Measurements from ENCODE around the gene TUBB3. TPM values are rescaled to one million over a fixed set of nuclear protein-coding genes. Genes with fewer than 3 reads are reported as not detected.

TUBB3 gene
- total RNA-seq, 1 donor = 299 TPM

DNA sequence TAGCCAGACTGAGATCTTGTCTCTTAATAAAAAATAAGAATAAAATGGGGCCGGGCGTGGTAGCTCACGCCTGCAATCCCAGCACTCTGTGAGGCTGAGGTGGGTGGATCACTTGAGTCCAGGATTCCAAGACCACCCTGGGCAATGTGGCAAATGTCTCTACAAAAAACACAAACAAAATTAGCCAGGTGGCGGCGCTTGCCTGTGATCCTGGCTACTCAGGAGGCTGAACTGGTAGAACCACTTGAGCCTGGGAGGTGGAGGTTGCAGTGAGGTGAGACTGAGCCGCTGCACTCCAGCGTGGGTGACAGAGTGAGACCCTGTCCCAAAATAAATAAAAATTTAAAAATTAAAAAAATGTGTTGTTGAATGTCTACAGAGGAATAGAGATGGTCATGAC, 22.5 kb downstream of the TUBB3 start:
- H3K4me3 ChIP-seq (ENCODE audit: low read depth, low read length) = no peak overlapping the region
- TF ChIP-seq, protein P1, sequence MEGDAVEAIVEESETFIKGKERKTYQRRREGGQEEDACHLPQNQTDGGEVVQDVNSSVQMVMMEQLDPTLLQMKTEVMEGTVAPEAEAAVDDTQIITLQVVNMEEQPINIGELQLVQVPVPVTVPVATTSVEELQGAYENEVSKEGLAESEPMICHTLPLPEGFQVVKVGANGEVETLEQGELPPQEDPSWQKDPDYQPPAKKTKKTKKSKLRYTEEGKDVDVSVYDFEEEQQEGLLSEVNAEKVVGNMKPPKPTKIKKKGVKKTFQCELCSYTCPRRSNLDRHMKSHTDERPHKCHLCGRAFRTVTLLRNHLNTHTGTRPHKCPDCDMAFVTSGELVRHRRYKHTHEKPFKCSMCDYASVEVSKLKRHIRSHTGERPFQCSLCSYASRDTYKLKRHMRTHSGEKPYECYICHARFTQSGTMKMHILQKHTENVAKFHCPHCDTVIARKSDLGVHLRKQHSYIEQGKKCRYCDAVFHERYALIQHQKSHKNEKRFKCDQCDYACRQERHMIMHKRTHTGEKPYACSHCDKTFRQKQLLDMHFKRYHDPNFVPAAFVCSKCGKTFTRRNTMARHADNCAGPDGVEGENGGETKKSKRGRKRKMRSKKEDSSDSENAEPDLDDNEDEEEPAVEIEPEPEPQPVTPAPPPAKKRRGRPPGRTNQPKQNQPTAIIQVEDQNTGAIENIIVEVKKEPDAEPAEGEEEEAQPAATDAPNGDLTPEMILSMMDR (IDR thresholded peaks at IDR 0.05; ENCODE audit: insufficient read depth, low read length) = no peak
- DNase-seq (ENCODE audit: low read depth) = no peak

DNA sequence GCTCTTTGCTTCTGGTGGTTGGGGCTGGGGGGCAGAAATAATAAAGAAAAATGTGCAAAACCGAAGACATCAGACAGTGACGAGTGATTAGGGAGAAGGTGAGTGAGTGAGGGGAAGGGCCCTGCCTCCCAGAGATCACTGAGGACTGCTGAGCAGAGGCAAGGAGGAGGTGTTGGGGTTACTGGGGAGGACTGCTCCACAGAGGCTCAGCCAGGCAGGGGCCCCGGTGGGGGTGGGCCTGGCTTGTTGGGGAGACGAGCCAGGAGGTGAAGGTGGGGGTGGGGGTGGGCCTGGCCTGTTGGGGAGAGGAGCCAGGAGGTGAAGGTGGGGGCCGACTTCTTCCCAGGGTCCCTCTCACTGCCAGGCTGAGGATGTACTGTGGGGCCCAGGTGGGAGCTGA, 23.4 kb downstream of the TUBB3 start:
- DNase-seq (ENCODE audit: low read depth) = no peak
- H3K4me3 ChIP-seq (ENCODE audit: low read depth, low read length) = no peak overlapping the region
- TF ChIP-seq, protein P1 (IDR thresholded peaks at IDR 0.05; ENCODE audit: insufficient read depth, low read length) = no peak

DNA sequence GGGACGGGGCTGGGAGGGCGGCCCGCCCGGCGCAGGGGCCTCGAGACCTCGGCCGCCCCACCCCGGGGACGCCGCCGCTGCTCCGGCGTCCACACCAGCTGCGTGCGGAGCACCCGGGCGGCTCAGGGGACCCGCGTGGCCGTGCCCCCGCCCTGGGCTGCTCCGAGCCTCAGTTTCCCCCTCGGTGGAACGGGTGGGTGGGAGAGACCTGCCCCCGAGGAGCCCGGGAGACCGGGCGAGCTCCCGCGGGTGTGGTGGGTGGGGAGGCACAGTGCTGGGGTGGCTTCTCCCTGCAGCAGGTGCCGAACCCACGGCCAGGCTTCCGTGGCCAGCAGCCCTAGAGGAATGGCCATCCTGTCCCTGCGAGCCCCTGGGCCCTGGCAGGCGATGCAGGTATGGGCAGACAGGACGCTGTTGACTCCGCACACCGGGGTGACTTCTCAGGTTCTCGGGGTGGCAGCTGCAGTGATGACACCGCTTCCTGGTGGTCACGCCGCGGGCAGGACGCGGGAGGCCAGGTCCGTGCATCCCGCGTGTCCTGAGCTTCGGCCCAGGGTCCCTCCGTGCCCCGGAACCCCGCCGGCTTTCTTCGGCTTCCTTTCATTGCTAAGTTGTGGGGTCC, 26.1 kb downstream of the TUBB3 start:
- H3K4me3 ChIP-seq (ENCODE audit: low read depth, low read length) = peak overlapping the region; percentile 71
- DNase-seq (ENCODE audit: low read depth) = no peak
- TF ChIP-seq, protein P1 (IDR thresholded peaks at IDR 0.05; ENCODE audit: insufficient read depth, low read length) = no peak

DNA sequence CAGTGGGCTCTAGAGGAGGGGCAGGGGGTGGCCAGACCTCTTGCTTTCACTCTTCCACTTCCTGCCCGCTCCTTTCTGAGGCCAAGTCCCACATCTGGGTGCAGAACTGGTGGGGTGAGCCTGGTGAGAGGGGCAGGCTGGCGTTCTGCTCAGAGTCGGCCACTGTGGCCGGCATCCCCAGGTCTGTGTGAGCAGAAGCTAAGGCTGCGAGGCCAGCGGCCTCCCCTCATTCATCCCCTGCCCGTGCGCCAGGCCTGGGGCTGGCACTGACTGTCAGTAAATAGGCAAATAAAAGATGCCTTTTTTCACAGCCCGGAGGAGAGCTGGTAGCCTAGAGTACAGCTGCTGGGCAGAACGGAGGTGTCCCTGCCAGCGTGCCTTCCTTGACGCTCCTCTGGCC, 26.6 kb downstream of the TUBB3 start:
- TF ChIP-seq, protein P1 (IDR thresholded peaks at IDR 0.05; ENCODE audit: insufficient read depth, low read length) = no peak
- H3K4me3 ChIP-seq (ENCODE audit: low read depth, low read length) = peak overlapping the region; percentile 71
- no peak for DNase-seq (ENCODE audit: low read depth)

DNA sequence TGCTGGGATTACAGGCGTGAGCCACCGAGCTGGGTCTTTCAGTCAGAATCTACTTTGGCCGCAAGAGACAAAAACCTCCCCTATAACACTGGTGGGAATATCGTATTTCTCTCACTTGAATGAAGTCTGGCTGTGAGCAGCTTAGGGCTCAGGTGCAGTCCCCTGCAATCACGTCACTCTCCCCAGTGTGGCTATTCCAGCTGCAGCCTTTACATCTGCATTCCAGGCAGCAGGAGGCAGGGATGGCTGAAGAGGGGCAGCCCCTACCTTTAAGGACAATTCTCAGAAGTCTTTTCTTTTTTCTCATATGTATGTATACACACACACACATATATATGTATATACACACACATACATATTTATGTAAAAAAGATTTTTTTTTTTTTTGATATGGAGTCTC, 28.4 kb downstream of the TUBB3 start:
- no peak for DNase-seq (ENCODE audit: low read depth)
- no peak overlapping the region for H3K4me3 ChIP-seq (ENCODE audit: low read depth, low read length)
- TF ChIP-seq, protein P1 (IDR thresholded peaks at IDR 0.05; ENCODE audit: insufficient read depth, low read length) = no peak

DNA sequence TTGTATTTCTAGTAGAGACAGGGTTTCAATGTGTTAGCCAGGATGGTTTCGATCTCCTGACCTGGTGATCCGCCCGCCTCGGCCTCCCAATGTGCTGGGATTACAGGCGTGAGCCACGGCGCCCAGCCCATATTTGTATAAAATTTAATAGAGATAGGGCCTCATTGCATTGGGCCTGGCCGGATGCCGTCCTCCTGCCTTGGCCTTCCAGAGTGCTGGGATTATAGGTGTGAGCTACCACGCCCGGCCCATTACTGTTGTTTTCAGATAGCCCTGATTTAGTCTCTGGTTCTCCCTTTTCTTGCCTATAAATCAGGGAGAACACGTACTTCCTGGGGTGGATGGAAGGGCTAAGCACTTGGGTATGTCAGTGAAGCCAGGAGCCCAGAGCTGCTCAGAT, 28.9 kb downstream of the TUBB3 start:
- no peak overlapping the region for H3K4me3 ChIP-seq (ENCODE audit: low read depth, low read length)
- TF ChIP-seq, protein P1 (IDR thresholded peaks at IDR 0.05; ENCODE audit: insufficient read depth, low read length) = no peak
- no peak for DNase-seq (ENCODE audit: low read depth)

DNA sequence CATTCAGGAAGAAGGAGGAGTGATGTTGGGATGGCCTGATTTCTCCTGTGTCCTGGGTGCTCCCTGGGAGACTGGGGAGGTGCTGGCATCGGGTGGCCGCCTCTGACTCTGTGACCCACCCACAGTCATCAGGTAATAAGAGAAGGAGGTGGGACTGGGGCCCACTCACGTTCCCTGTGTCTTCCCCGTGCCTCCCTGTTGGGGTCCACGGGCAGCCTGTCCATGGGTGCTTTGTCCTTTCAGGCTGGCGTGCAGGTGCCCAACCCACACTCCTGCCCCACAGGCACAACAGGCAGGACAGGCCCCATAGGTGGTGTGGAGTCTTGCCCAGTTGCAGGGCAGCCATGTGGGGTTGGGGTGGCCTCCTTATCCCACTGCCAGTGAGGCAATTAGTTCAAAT, 29.4 kb downstream of the TUBB3 start:
- H3K4me3 ChIP-seq (ENCODE audit: low read depth, low read length) = no peak overlapping the region
- DNase-seq (ENCODE audit: low read depth) = no peak
- TF ChIP-seq, protein P1 (IDR thresholded peaks at IDR 0.05; ENCODE audit: insufficient read depth, low read length) = no peak
